ENCODE measurements around the gene SH3TC1. TPM values are rescaled to one million over a fixed set of nuclear protein-coding genes. Genes with fewer than 3 reads are reported as not detected.

Gene SH3TC1
- total and polyA plus RNA-seq, 2 of the 13 experiments (the other 11 are each of a cell fraction or from before 2014, with no cell fraction given): 14.9 to 21.8 TPM

DNA sequence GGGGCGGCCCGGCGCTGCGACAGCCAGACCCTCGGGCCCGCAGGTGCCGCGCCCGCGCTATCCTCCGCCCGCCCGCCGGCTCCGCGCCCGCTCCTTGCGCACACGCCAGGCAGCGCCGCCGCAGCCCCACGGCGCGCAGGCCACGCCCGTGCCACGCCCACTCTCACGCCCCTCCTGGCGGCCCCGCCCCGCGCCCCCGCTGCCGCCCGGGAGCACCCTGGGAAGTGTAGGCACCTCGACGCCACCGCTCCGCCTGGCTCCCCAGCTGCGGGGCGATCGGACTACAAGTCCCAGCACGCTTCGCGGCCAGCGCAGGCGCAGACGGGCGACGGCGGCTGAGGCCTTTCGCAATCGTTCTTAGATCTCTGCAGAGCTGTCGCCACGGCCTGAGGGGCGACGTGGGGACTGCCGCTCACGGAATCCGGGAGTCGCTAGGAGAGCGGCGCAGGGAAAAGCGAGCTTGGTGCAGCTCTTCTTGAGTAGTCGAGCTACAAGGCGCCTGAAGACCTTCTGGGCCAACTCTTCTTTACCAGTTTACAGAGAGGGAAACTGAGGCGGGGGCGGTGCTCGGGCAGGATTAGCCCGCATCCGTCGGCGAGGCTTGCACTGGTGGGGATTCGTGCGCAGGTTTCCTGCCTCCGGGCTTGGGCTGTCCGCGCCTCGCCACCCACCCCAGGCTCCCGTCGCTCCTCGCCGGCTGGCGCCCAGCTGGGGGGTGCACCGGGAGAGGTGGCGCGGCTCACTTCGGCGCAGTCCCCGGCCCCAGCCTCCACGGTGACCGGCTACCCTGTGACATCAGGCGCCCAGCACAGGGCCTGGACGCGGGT lies 40.2 kb upstream of the SH3TC1 start, which contains the start of gene ABLIM2 (continued):
- TF ChIP-seq TMF1 (CRISPR knock-in tag; IDR thresholded peaks at IDR 0.05; ENCODE audit: low read depth) (no peak), SOX5 (CRISPR knock-in tag; IDR thresholded peaks at IDR 0.05; ENCODE audit: borderline replicate concordance) (peak; percentile 39; the same call in 1 of the 2 replicates)

- ATAC-seq (no peak), DNase-seq (ENCODE audit: low spot score) (no peak), FAIRE-seq (no peak)
- Histone ChIP-seq H3K9me3 (ENCODE audit: low read length) (no peaks in the 10 kb centered on the region), H3K27me3 (ENCODE audit: control insufficient read depth in 1 of 2, insufficient read depth in 2 of 2, low read length in 2 of 2) (peaks cover 11 to 66% of the 10 kb centered on the region in 2 experiments), H3K4me3 (replicated peaks in 1 of 3; ENCODE audit: insufficient read depth in 1 of 3, low read depth in 2 of 3, low read length in 3 of 3) (peak overlapping the region; percentile 43 to 76 (median 75)), H3K36me3 (replicated peaks in 1 of 2; ENCODE audit: control insufficient read depth in 1 of 2, insufficient read depth in 2 of 2, low read length in 2 of 2) (no peaks in the 10 kb centered on the region), H3K27ac (ENCODE audit: extremely low read length, insufficient read depth, low read length) (no peak overlapping the region), H2AFZ (ENCODE audit: low read length) (no peak overlapping the region), H3K4me2 (ENCODE audit: low read depth, low read length) (peak overlapping the region; percentile 100), H4K20me1 (ENCODE audit: insufficient read depth, low read length) (no peaks in the 10 kb centered on the region), H3K9ac (ENCODE audit: insufficient read depth, low read depth, low read length) (peak overlapping the region; percentile 27; the same call in 1 of the 2 replicates), H3K4me1 (ENCODE audit: insufficient read depth, low read length) (peaks cover 7% of the 10 kb centered on the region; the same call in 1 of the 2 replicates), H3K79me2 (ENCODE audit: insufficient read depth, low read length) (no peaks in the 10 kb centered on the region)
- intact Hi-C loops (cut with micrococcal nuclease; ENCODE audit: unreplicated experiment) (no loop called here), in situ Hi-C loops (cut with HindIII; ENCODE audit: extremely low pct_ligation_motif_present, low pct_unique_long_range_greater_than_20kb) (loop anchor here (10.0 kb wide), 1 partner anchor 245 kb away; no protein-coding TSS in a partner anchor)
- WGBS (ENCODE audit: low lambda C conversion rate): 23% methylated on average over 11 of the region's 13 CpGs
- TF ChIP-seq MED1 (CRISPR knock-in tag; IDR thresholded peaks at IDR 0.05) (no peak), TSC22D2 (CRISPR knock-in tag; IDR thresholded peaks at IDR 0.05; ENCODE audit: borderline replicate concordance) (no peak), MTF2 (CRISPR knock-in tag; IDR thresholded peaks at IDR 0.05; ENCODE audit: borderline replicate concordance) (peak; percentile 8), ZNF605 (CRISPR knock-in tag; IDR thresholded peaks at IDR 0.05) (peak; percentile 5; the same call in 1 of the 2 replicates), TP53 (CRISPR knock-in tag; conservative IDR thresholded peaks at IDR 0.05) (no peak)
- CTCF ChIA-PET (ENCODE audit: low intra/inter-chr PET ratio, low total read pairs): no interaction called here
- BruUV-seq (replicated peaks): no TSS peak
- POLR2A ChIA-PET: no interaction called here
Measured at GRCh38 chr4:8159537-8160232, 39.4 kb upstream of the SH3TC1 start.

Data from HepG2 (cell line).